Neural crest cell (in vitro differentiated cells): ENCODE data around the gene UBE2E1. TPM values are rescaled to one million over a fixed set of nuclear protein-coding genes. Genes with fewer than 3 reads are reported as not detected.

Experiments
- DNase-seq: peaks from one replicate; pipeline ENCODE4 v3.0.0; 2021; ENCODE audit warnings: low read depth, mixed read lengths, low spot score
- H3K27ac Mint-ChIP-seq: one replicate; pipeline ENCODE4 v1.8.0; 2021; ENCODE audit warnings: mild to moderate bottlenecking, mixed read lengths; ENCODE audit not compliant: unreplicated experiment
- H3K27me3 Mint-ChIP-seq: 2 replicates; pipeline ENCODE4 v1.8.0; 2021; ENCODE audit warnings: low read depth, mild to moderate bottlenecking, mixed read lengths
- H3K36me3 Mint-ChIP-seq: 2 replicates; pipeline ENCODE4 v1.8.0; 2021; ENCODE audit warnings: low read depth, mild to moderate bottlenecking, mixed read lengths
- H3K4me1 Mint-ChIP-seq: 2 replicates; pipeline ENCODE4 v1.8.0; 2021; ENCODE audit warnings: mixed read lengths
- H3K4me3 Mint-ChIP-seq: one replicate; pipeline ENCODE4 v1.8.0; 2021; ENCODE audit warnings: mild to moderate bottlenecking, mixed read lengths
- H3K9me3 Mint-ChIP-seq: 2 replicates; pipeline ENCODE4 v1.8.0; 2021; ENCODE audit warnings: mixed read lengths
- long read RNA-seq: library from polyadenylated mRNA; unstranded; transcript quantifications from one replicate; pipeline ENCODE4 v2.0.0, GENCODE V29; 2020
- total RNA-seq: library from RNA; stranded (reverse); gene quantifications from 2 replicates; pipeline ENCODE4 v1.2.1, GENCODE V29; 2021
- TF ChIP-seq, protein P1 (sequence below): fragments of 200-600 bp; sonication (generic); conservative IDR thresholded peaks from 2 replicates; pipeline ENCODE4 v1.5.0; 2021; ENCODE audit warnings: antibody characterized with exemption, mild to moderate bottlenecking

UBE2E1 gene
- total RNA-seq, result 86.2 and 89.9 TPM in 2 replicates
- long read RNA-seq, partial matches to known transcripts, result 2 of 11 reads
- long read RNA-seq, other reads (novel, unspliced or antisense), result 7 of 11 reads

DNA sequence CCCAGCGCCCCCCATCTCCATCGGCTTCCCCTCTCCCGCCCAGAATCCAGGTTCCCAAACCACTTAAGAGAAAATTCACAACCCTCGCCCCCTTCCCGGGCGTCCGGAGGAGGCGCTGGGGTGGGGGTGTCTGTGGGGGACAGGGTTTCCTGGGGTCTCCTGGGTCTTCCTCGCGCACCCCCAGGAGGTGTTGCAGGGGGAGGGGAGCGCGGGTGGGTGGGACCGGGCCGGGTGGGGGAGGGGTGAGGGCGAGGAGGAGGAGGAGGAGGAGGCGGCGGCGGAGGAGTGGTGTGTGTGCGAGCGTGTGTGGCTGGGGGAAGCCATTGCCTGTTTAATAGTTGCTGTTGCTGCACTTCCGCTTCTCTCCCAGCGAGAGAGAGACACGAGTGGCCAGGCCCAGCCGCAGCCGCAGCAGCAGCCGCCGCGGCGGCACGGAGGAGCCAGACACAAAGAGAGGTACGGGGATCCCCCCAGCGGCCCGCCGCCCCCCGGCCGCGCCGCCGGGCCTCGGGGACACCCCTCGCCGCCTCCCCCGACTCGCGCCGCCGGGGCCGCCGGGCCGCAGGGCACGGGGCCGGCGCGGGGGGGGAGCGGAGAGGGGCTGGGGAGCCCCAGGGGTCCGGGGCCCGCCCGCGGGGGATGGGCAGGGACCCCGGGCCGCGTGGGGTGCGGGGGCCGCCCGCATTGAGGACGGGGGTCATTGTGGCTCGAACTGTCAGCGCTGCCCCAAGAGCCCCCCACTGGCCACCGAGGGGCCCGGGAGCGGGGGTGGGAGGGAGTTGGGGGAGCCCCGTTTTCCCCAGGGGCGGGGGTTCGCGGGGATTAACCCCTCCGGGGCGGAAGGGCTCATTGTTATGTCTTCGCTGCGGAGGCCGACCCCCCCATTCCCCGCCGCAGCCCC is at the start of gene UBE2E1:
Gene UBE2E1 (plus strand): TSS at position 323 of the 901 bp plus-strand sequence. CDS start 1,315 bp downstream, outside the sequence.
- no peaks in the 10 kb centered on the region for H3K9me3 Mint-ChIP-seq
- peaks cover 4% of the 10 kb centered on the region for H3K27me3 Mint-ChIP-seq
- peaks cover 44% of the 10 kb centered on the region for H3K4me1 Mint-ChIP-seq
- peaks cover 8% of the 10 kb centered on the region for H3K36me3 Mint-ChIP-seq
- peak within 1 kb of the TSS; percentile 94 for H3K4me3 Mint-ChIP-seq
- DNase-seq, result peak; percentile 55
- peak within 1 kb of the TSS; percentile 97 for H3K27ac Mint-ChIP-seq
- TF ChIP-seq, protein P1, sequence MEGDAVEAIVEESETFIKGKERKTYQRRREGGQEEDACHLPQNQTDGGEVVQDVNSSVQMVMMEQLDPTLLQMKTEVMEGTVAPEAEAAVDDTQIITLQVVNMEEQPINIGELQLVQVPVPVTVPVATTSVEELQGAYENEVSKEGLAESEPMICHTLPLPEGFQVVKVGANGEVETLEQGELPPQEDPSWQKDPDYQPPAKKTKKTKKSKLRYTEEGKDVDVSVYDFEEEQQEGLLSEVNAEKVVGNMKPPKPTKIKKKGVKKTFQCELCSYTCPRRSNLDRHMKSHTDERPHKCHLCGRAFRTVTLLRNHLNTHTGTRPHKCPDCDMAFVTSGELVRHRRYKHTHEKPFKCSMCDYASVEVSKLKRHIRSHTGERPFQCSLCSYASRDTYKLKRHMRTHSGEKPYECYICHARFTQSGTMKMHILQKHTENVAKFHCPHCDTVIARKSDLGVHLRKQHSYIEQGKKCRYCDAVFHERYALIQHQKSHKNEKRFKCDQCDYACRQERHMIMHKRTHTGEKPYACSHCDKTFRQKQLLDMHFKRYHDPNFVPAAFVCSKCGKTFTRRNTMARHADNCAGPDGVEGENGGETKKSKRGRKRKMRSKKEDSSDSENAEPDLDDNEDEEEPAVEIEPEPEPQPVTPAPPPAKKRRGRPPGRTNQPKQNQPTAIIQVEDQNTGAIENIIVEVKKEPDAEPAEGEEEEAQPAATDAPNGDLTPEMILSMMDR, result no peak

DNA sequence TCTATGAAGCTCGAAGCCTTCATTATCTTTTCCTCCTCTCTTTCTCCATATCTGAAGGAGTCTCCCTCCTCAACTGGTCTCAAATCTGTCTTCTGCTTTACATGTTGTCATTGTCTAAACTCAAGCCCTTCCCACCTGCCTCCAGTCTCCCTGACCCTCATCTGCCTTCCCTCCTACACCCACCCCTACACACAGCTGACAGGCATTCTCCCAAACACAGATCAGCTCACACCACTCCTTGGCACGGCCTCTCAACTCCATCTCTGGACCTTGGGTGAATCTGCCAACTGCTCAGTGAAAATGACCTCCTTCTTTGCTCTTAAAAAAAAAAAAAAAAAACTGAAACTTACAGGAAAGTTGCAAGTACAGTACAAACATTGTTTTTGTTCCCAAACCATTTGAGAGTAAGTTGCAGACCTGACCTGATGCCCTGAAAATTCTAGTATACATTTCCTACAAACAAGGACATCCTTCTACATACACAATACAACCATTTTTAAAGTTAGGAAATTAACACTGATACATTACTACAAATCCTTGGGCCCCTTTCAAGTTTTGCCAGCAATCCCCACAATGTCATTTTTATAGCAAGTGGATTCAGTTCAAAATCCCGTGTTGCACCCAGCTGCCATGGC is 49.4 kb upstream of the UBE2E1 start:
- no peak for DNase-seq
- H3K9me3 Mint-ChIP-seq, result no peaks in the 10 kb centered on the region
- no peaks in the 10 kb centered on the region for H3K36me3 Mint-ChIP-seq
- TF ChIP-seq, protein P1, result no peak
- H3K4me3 Mint-ChIP-seq, result no peak overlapping the region
- H3K27ac Mint-ChIP-seq, result peak overlapping the region; percentile 13
- peaks cover 3% of the 10 kb centered on the region for H3K27me3 Mint-ChIP-seq
- H3K4me1 Mint-ChIP-seq, result peaks cover 35% of the 10 kb centered on the region

- Mint-ChIP-seq H3K4me3 (no peak overlapping the region), H3K27ac (no peak overlapping the region), H3K4me1 (peaks cover 46% of the 10 kb centered on the region), H3K36me3 (no peaks in the 10 kb centered on the region), H3K27me3 (peaks cover 2% of the 10 kb centered on the region), H3K9me3 (no peaks in the 10 kb centered on the region)
- TF ChIP-seq, protein P1, result no peak
- DNase-seq, result no peak
These were observed 47.4 kb upstream of the UBE2E1 start for GRCh38 chr3:23758253-23758838.

DNA sequence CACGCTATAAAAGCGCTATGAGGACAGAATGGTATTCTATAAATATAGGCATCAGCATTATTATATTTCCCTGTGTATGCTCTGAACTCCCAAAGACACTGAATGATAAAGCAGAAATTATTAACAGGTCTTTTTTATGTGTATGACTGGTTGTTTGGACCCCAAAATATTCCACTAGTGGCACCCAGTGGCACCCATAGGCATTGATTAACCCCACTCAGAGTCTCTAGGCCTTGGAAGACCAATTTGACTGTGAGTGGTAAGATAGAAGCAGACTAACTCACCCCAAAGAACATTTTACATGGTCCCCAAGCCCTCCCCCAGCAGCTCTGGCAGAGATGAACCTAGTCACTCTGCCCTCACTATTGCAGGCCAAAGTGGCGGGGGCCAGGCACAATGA is 45.4 kb upstream of the UBE2E1 start:
- peaks cover 43% of the 10 kb centered on the region for H3K4me1 Mint-ChIP-seq
- no peak overlapping the region for H3K4me3 Mint-ChIP-seq
- DNase-seq, result no peak
- no peaks in the 10 kb centered on the region for H3K36me3 Mint-ChIP-seq
- TF ChIP-seq, protein P1, result no peak
- no peaks in the 10 kb centered on the region for H3K9me3 Mint-ChIP-seq
- H3K27ac Mint-ChIP-seq, result no peak overlapping the region
- peaks cover 2% of the 10 kb centered on the region for H3K27me3 Mint-ChIP-seq

DNA sequence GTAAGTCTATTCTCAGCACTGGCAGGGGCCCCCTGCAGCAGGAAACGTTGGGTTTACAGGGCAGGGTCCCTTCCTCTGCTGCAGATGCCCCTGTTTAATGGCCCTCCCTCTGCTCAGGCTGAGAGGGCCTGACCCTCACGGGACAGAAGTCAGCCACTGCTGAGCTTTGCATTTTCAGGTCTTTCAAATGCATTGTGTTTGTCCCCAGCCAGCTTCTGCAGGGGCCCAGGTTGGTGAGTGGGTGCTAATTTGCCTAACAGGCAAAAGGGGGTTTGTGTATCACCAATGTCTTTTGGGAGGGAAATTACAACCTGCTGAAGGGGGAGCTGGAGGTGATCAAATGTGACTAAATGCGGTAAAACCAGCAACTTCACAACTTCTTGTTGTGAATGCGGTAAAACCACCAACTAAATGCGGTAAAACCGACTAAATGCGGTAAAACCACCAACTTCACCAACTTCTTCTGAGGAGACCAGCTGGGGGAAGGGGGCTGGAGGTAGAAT is 44.8 kb upstream of the UBE2E1 start:
- Mint-ChIP-seq H3K27me3 (no peaks in the 10 kb centered on the region), H3K27ac (no peak overlapping the region), H3K36me3 (no peaks in the 10 kb centered on the region), H3K4me3 (no peak overlapping the region), H3K9me3 (no peaks in the 10 kb centered on the region), H3K4me1 (peaks cover 42% of the 10 kb centered on the region)
- DNase-seq, result no peak
- TF ChIP-seq, protein P1, result no peak
